ENCODE data around the gene CD81.

DNA sequence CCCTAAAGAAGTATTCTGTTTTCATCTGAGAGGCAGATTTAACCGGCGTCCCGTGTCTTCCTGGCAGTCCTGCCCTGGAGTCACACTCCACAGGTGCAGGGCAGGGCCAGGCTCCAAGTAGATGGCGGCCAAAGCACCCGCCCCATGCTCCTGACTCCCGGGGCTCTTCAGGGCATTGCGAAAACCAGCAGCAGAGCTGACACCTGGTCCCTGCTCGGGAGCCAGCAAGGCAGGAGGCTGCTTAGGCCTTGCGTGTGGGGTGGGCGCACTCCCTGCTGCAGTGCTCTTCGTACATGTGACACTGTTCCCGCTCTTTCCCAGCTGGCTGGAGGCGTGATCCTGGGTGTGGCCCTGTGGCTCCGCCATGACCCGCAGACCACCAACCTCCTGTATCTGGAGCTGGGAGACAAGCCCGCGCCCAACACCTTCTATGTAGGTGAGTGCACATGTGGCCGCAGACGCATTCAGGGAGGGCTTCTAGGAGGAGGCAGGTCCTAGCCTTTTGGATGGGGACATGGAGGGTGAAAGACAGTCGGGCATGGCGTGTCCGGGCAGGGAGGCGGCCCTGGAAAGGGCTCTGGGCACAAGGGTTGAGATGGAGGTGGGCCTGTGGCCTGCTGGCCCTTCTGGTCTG is 13.1 kb downstream of the CD81 start:
- TF ChIP-seq BCL6 (CRISPR knock-in tag; IDR thresholded peaks at IDR 0.05) = no peak
- no peak for TF ChIP-seq ZSCAN32 (CRISPR knock-in tag; IDR thresholded peaks at IDR 0.05)
- no peak for TF ChIP-seq ZNF232 (CRISPR knock-in tag; IDR thresholded peaks at IDR 0.05)
- TF ChIP-seq PATZ1 (CRISPR knock-in tag; IDR thresholded peaks at IDR 0.05; ENCODE audit: borderline replicate concordance) = no peak
- TF ChIP-seq RB1 (IDR thresholded peaks at IDR 0.05; ENCODE audit: low read depth) = no peak
- no peak for TF ChIP-seq HBP1 (CRISPR knock-in tag; IDR thresholded peaks at IDR 0.05)
- no peak for TF ChIP-seq GATAD2B (IDR thresholded peaks at IDR 0.05; ENCODE audit: borderline replicate concordance)
- TF ChIP-seq CBX5 (IDR thresholded peaks at IDR 0.05; ENCODE audit: borderline replicate concordance, low read depth) = no peak
